IPS-18c (cell line): ENCODE measurements around the gene MLC1.

Source experiments
- H3K4me3 ChIP-seq: 2 replicates; pipeline ENCODE4 v1.7.0; 2013; ENCODE audit warnings: low read depth, mild to moderate bottlenecking, low read length, moderate library complexity; ENCODE audit not compliant: insufficient read depth
- H3K9me3 ChIP-seq: one replicate; pipeline ENCODE4 v1.6.1; 2013; ENCODE audit warnings: mild to moderate bottlenecking, low read length, moderate library complexity; ENCODE audit not compliant: control insufficient read depth, insufficient read depth

Gene MLC1

DNA sequence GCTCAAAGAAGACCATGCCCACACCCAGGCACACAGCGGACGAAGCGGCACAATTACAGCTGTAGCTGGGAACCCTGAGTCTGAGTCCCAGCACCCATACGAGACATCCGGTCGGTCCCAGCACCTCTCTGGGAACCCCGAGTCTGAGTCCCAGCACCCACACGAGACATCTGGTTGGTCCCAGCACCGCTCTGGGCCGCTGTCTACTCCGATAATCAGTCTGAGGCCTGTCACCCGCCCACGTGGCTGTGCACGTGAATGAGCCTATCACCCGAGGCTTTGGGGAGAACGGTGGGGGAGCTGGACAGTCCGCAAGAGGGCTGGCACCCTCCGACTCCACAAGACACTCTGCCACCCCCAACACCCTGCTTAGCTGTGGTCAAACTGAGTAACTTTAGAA, 33.3 kb downstream of the MLC1 start:
- peaks cover 2% of the 10 kb centered on the region for H3K9me3 ChIP-seq
- no peak overlapping the region for H3K4me3 ChIP-seq

DNA sequence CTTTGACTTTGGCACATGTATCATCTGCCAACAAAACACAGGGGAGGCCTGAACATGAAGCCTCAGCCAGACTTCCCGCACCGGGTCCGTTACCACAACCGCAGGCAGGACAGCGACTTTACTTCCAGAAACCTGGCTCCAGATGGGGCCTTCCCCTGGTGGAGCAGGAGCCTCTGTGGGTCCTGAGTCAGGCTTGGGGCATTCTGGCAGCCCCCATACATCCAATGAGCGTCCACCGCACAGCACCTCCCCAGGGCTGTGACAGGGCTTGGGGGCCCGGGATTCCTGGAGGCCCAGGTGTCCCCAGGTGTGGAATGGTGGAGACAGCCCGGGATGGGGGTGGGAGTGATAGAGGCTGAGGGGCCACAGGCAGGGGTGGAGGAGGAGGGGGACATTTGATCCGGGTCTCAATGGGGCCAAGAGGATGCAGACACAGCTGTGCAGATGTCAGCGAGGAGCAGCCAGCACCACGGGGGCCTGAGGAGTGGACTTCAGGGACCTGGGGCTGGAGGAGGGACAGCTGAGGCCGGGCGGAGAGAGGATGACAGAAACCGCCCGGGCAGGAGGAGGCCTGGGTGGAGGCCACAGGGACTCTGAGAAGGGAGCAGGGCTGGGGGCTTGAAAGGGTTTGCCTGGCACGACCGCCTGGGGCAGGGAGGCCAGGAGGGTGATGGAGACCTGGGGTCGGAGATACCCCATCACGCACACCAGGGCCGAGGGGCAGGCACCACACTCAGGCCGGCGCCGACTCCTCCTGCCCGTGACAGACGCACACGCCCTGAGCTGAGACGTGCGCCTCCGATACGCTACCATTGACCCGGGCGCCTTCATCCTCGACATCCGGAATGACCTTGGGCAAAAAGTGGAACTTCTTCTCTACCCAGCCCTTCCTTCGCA, 35.7 kb downstream of the MLC1 start:
- peaks cover 4% of the 10 kb centered on the region for H3K9me3 ChIP-seq

DNA sequence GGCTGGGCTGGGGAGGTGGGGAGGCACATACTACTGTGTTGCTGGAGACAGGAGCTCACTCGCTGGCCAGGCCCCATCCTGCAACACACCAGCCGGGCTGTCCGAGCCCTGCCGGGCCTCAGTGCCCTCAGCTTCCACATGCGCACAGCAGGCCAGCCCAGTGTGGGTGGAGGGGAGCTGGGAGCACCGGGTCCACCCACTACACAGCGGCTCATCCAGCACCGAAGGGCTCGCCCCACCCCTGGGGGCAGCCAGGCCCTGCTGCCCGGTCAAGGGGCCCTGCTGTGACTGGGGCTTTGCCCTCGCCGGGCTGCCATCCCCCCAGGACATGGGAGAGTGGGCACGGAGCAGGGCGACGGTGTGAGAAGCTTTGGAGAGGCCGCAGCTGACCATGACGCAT, 36.4 kb downstream of the MLC1 start:
- Histone ChIP-seq H3K9me3 (peaks cover 4% of the 10 kb centered on the region), H3K4me3 (no peak overlapping the region)

More for the DNA sequence above, 35.7 kb downstream of the MLC1 start:
- H3K4me3 ChIP-seq, result no peak overlapping the region

DNA sequence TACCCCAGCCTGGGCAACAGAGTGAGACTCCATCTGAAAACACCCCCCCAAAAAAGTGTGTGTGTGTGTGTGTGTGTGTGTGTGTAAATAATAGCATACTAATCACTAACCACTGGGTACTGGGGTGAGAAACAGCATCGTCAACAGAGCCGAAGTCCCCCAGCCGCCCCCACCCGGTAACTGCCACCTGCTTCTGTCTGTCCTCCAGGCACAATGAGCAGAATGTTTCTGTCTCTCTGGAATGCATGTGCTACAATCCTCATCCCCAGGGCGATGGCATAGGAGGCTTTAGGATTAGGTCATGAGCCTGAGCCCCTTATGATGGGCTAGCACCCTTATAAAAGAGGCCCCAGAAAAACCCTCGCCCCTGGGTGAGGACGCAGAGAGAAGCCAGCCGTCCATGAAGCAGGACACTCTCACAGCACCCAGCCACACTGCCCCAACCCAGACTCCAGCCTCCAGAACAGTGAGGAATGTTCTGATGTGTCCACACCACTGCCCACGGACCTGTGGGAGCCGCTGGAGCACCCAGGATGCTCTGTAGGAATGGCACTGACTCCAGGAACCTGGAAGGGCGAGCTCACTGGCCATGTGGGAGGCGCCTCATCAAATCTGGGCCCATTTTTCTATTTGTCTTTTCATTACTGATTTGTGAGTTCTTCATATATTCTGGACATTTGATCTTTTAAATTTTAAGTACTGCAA, 37.0 kb downstream of the MLC1 start:
- peaks cover 4% of the 10 kb centered on the region for H3K9me3 ChIP-seq
- no peak overlapping the region for H3K4me3 ChIP-seq

DNA sequence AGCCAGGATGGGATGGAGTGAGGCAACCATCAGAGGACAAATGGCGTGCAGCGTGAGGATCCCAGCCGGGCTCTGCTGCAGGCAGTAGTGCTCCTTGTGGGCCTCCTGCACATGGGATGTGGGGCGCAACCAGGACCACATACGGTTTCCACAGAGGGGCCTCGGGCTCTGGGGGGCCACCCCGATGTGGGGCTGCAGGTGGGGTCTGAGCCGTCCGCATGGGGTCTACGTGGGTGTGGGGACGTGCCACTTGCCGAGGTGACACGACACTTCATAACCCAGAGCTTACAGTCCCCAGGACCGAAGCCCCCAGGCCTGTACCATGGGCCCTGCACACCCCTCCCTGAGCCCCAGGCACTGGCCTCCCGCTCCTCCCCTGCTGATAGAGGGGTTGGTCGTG, 37.9 kb downstream of the MLC1 start:
- no peak overlapping the region for H3K4me3 ChIP-seq
- peaks cover 4% of the 10 kb centered on the region for H3K9me3 ChIP-seq

DNA sequence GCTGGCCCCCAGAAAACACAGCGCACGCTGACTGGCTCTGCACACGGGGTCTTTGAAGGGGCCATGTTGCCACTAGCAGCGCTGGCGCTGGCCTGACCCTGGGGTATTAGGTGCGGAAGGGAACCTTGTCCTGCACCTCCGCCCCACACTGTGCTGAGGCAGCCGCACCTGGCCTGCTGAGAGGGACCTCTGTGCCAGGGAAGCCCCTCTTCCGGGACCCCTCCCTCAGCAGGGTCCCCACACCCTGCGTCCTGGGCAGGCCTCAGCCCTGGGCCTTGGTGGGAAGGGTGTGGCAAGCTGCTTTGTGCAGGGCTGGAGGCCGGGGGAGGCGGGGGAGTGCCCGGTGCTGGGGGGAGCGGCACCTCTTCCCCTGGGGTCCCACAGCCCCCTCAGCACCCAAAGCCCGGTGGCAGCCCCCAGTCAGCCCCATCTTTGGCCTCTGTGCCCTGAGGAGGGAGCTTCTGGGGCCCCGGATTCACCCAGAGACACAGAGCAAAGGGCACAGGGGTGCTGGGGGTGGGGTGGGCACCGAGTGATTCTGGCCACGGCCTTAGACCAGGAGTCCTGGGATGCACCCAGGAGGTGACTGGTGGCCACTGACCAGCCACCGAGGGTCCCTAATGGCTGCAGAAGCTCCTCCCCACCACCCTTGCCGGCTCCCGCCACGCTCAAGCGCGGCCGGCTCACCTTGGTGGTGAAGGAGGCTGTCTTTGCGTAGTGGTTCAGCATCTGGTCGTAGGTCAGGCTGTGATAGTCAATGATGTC, 38.6 kb downstream of the MLC1 start:
- H3K9me3 ChIP-seq, result peaks cover 2% of the 10 kb centered on the region
- no peak overlapping the region for H3K4me3 ChIP-seq

DNA sequence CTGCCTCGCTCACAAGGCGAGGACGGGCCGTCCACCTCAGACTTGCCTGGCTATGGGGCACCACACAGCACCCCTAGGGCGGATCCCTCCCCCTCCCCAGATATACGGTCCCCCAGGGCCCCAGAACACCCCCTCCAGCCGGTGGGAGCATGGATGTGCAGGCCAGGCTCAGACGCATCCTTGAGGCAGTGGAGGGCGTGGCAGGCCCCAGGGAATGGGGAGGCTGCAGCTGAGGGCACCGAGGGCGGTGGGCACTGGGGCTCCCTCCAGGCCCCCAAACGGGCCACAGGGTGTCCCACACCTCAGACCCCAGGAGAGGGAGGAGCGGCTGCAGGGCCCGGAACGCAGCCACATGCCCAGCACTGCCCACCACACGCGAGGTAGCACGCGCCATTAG, 39.2 kb downstream of the MLC1 start:
- H3K9me3 ChIP-seq, result peaks cover 2% of the 10 kb centered on the region
- H3K4me3 ChIP-seq, result no peak overlapping the region

DNA sequence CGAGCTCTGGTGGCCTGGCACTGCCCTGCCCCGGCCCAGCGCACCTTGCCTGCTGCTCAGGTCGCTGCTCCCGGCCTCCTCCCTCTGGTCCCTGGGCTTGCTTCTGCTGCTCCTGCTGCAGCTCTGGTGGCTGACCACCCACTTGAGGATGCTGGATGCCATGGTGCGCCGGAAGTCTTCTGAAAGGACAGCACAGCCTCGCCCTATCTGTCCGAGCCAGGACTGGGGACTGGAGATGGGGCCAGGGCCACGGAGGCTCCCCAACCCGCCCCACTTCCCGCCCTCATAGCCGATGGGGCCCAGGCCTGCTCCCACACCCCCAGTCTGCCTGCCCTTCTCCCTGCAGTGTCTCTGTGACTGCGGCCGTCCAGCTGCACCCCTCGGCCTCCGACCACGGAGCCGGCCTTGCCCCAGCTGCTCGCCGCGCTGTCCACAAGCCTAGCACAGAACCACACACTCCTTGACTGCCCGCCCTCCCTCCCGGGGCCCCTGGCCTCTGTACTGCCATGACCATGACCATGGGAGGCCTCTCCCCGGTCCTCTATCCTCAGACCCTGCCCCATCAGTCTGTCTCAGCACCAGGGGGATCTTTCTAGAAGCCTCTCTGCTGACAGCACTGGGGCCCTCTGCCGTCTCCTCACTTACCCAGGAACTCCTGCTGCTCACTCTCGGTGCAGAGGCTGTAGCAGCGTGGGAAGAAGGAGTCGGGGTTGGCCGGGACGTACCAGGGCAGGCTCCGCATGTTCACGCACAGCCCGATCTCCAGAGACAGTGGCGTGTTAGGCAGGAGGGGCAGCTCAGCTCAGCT, 39.8 kb downstream of the MLC1 start:
- H3K4me3 ChIP-seq, result no peak overlapping the region
- H3K9me3 ChIP-seq, result peaks cover 2% of the 10 kb centered on the region

DNA sequence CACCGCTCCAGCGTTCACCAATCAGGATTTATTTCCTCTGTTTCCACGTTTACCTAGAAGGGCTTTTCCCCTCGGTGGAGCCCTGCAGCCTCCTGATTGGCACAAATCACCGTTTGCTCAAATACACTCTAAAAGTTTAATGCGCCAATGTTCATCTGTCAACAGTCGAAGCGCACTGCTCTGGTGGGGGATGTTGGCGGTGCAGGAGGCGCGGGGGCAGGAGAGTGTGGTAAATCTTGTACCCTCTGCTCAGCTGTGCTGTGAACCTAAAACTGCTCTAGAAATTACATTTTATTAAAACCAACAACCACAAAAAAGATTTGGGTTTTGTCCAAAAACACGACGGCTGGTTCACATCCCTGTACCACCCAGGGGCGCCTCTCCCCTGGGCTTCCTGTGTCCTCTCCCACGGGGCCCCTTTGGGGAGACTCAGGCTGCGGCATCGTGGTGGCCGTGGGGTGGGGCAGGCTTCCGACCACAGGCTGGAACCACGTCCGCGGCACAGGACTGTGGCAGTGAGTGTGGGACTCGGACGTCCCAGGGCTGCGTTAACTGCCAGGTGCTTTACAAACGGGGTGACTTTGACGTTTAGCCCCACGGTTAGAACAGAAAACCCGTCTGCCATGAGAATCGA, 40.6 kb downstream of the MLC1 start:
- peaks cover 2% of the 10 kb centered on the region for H3K9me3 ChIP-seq

DNA sequence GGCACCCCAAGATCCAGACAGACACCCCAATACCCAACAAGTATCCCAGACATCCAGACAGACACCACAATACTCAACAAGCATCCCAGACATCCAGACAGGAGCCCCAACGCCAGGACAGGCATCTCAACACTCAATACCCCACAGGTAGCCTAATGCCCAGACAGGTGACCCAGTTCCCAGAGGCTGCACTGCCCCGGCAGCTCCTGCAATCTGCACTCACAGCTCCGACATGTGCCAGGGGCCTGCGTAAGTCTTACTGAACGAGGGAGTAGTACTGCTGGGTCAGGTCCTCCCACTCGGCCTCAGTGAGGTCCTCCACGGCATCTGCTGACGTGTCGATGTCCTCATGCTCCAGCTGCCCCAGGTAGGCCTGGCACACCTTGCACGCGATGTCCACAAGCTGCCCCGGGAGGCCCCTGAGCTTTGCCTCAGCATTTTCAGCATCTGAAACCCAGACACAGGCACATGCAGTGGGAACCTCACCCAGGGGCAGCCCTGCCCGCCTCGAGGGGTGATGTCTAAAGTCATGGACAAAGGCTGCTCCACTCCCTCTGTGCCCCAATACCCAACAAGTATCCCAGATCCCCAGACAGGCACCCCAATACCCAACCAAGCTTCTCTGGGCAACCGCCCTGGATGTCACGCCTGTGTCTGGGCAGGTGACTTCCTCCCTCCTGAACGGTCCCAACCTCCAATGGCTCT, 43.7 kb downstream of the MLC1 start:
- Histone ChIP-seq H3K4me3 (no peak overlapping the region), H3K9me3 (peaks cover 2% of the 10 kb centered on the region)

More for the DNA sequence above, 40.6 kb downstream of the MLC1 start:
- no peak overlapping the region for H3K4me3 ChIP-seq

DNA sequence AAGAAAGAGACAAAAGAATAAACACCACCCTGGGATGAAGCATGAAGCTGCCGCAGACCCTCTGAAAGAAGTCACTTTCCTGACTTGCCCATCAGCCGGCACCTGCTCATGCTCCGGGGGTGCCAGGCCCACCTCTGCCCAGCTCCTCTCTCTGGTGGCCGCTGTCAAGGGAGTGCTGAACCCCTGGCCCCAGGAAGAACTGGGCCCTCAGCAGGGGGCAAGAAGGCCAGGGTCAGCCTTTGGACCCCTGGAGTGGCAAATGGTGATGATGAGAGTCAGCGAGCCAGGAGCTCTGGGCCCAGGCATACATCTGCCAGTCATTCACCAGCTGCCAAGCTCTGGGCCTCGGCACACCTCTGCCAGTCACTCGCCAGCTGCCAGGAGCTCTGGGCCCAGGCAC, 44.5 kb downstream of the MLC1 start:
- Histone ChIP-seq H3K9me3 (no peaks in the 10 kb centered on the region), H3K4me3 (no peak overlapping the region)

DNA sequence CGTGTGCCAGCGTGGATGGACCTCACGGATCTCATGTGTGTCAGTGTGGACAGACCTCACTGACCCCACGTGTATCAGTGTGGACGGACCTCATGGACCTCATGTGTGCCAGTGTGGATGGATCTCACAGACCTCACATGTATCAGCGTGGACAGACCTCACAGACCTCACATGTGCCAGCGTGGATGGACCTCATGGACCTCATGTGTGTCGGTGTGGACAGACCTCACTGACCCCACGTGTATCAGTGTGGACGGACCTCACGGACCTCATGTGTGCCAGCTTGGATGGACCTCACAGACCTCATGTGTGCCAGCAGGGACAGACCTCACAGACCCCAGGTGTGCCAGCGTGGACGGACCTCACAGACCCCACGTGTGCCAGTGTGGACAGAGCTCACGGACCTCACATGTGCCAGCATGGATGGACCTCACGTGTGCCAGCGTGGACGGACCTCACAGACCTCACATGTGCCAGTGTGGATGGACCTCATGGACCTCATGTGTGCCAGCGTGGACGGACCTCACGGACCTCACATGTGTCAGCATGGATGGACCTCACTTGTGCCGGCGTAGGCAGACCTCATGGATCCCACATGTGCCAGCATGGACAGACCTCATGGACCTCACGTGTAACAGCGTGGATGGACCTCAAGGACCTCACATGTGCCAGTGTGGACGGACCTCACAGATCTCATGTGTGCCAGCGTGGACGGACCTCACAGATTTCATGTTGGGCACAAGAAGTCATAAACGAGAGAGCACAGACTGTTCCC, 45.4 kb downstream of the MLC1 start:
- H3K9me3 ChIP-seq, result no peaks in the 10 kb centered on the region
- no peak overlapping the region for H3K4me3 ChIP-seq

DNA sequence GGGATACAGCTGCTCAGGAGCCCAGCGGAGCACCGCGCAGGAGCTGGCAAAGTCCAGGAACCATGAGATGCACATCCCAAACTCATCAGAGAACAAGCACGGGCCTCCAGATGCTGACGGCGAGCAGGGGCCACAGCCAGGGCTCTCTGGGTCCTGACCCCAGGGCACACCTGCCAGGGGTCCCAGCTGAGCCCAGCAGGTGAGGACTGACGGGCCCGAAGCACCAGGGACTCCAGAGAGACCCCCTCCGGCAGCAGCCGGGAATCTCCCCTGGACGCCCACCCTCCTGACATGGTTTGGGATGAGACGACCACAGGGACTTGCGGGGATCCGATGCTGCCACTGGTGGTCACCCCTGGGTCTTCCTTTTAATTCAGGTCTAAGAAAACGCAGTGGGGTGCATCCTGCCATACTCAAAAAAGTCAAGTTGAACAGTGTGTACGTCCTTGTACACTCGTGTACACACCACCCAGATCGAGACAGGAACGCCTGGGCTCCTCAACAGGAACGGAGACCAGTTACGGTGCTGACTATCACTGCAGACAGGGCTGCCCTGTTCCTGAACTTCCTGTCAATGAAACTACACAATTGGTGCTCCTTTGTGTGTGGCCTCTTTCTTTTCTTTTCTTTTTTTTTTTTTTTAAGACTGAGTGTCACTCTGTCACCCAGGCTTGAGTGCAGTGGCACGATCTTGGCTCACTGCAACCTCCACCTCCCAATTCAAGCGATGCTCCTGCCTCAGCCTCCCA, 49.1 kb downstream of the MLC1 start:
- Histone ChIP-seq H3K4me3 (no peak overlapping the region), H3K9me3 (no peaks in the 10 kb centered on the region)

DNA sequence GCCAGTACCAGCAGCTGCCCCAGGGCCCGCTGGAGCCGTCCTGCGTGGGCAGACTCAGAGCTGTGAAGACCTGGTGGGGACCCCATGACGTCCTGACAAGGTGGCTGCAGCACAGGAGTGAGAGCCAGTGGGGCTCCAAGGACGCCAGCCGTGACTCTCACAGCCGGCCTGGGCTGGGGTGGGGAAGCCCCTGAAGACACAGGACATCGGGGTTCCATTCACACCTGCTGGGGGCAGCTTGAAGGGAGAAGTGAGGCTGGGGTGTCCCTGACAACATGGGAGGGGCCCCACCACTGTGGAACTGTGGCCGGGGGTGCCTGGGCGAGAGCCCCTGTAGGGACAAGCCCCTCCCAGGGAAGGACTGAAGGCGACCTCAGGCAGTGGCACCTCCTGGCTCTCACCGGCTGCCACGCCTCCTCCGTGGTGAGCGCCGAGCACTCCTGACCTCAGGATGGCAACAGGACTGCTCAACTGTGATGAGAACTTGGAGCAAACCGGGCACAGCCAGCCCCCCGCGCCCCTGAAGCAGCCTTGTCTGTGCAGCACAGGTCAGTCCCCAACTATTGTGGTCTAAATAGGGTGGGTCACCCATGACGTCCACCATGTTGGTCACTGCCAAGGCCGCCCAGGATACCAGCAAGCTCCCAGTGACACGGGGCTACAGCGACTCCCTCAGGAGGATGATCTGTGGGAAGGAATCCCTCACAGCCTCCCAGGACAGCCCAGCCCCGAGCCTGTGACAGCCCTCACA, 49.9 kb downstream of the MLC1 start:
- no peaks in the 10 kb centered on the region for H3K9me3 ChIP-seq
- no peak overlapping the region for H3K4me3 ChIP-seq
